Mucosa of gallbladder (tissue), 1 donor: ENCODE measurements around the gene VPS50. TPM values are rescaled to one million over a fixed set of nuclear protein-coding genes. Genes with fewer than 3 reads are reported as not detected.
"Not testable (repeated sequence)": the region's sequence is repeated elsewhere in the genome, so short reads cannot be mapped to it uniquely, and the experiment has no call there.

Source experiments
- DNase-seq: peaks from one replicate; pipeline ENCODE4 v3.0.0-alpha.2; 2020; ENCODE audit warnings: low spot score
- total RNA-seq: library from RNA; stranded (reverse); gene quantifications from one replicate; pipeline ENCODE4 v1.2.1, GENCODE V29; 2021
- donor health status: DM: no; HTN: no; CAD: no.

VPS50 gene
- total RNA-seq, 1 donor from 2014 or later: 21.0 TPM

GRCh38 chr7:93327006-93327633 is 95.0 kb downstream of the VPS50 start:
- no peak for DNase-seq

GRCh38 chr7:93331706-93332105 is 99.5 kb downstream of the VPS50 start:
- no peak for DNase-seq

- DNase-seq: no peak
These were observed 100.0 kb downstream of the VPS50 start for GRCh38 chr7:93332172-93332571.

- no peak for DNase-seq
These were observed 104.9 kb downstream of the VPS50 start for GRCh38 chr7:93337052-93337451.

- DNase-seq: not testable (repeated sequence)
These were observed 110.0 kb downstream of the VPS50 start for GRCh38 chr7:93342178-93342577.

- no peak for DNase-seq
These were observed 118.2 kb downstream of the VPS50 start for GRCh38 chr7:93350338-93350737.

GRCh38 chr7:93352881-93353280 is 120.7 kb downstream of the VPS50 start:
- no peak for DNase-seq

GRCh38 chr7:93354815-93355214 is 122.6 kb downstream of the VPS50 start:
- DNase-seq: no peak

GRCh38 chr7:93359520-93360198 is 127.5 kb downstream of the VPS50 start:
- DNase-seq: no peak

- DNase-seq: no peak
These were observed 129.7 kb downstream of the VPS50 start for GRCh38 chr7:93361853-93362252.

GRCh38 chr7:93364806-93365205 is 132.6 kb downstream of the VPS50 start:
- no peak for DNase-seq

- DNase-seq: no peak
These were observed 133.2 kb downstream of the VPS50 start for GRCh38 chr7:93365341-93365740.

GRCh38 chr7:93366816-93367215 is 134.7 kb downstream of the VPS50 start:
- DNase-seq: no peak

- no peak for DNase-seq
These were observed 135.1 kb downstream of the VPS50 start for GRCh38 chr7:93367254-93367653.

GRCh38 chr7:93370937-93371336 is 138.8 kb downstream of the VPS50 start:
- DNase-seq: not testable (repeated sequence)

- no peak for DNase-seq
These were observed 141.4 kb downstream of the VPS50 start for GRCh38 chr7:93373537-93373936.

- no peak for DNase-seq
These were observed 142.3 kb downstream of the VPS50 start for GRCh38 chr7:93374345-93374940.

- no peak for DNase-seq
These were observed 143.4 kb downstream of the VPS50 start for GRCh38 chr7:93375603-93376002.

- DNase-seq: no peak
These were observed 146.1 kb downstream of the VPS50 start for GRCh38 chr7:93378131-93378760.

- DNase-seq: no peak
These were observed 150.2 kb downstream of the VPS50 start for GRCh38 chr7:93382362-93382761.

- DNase-seq: no peak
These were observed 158.5 kb downstream of the VPS50 start for GRCh38 chr7:93390660-93391059.

- DNase-seq: no peak
These were observed 160.8 kb downstream of the VPS50 start for GRCh38 chr7:93392984-93393383.

- DNase-seq: no peak
These were observed 167.5 kb downstream of the VPS50 start for GRCh38 chr7:93399642-93400041.
